Measurements from ENCODE around the gene ERF.

ERF gene

DNA sequence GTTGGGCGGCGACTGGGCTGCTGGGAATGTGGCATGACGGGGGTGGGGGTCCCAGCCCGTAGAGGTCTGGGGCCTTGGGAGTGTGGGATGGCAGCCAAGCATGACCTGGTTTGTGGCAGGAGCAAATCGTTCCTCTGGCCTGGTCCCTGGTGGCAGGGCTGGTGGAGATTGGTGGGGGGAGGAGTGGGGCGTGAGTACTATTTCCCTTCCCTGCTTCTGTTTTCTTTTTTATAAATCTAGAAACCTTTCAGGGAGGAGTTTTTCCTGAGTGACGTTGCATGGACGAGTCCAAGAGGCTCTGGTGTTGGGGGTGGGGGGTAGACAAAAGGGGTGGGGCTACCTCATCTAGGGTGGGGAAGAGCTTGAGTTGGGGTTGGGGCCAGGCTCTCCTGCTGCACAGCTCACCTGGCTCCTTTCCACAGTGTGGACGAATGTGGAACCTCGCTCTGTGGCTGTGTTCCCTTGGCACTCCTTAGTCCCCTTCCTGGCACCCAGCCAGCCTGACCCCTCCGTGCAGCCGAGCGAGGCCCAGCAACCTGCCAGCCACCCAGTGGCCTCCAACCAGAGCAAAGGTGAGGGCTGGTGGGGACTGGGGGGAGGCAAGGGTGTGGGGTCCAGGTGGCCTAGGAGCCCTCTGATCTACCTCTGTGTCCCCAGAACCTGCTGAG, 31.6 kb upstream of the ERF start:
- ChIA-PET POLR2A (no interaction called here), CTCF (interaction anchor here (5.1 kb wide), 1 partner anchor 10 kb away, joined by 48 read pairs; no protein-coding TSS in a partner anchor)
- no peak for DNase-seq (ENCODE audit: low read depth, low spot score)
- TF ChIP-seq, protein P1, sequence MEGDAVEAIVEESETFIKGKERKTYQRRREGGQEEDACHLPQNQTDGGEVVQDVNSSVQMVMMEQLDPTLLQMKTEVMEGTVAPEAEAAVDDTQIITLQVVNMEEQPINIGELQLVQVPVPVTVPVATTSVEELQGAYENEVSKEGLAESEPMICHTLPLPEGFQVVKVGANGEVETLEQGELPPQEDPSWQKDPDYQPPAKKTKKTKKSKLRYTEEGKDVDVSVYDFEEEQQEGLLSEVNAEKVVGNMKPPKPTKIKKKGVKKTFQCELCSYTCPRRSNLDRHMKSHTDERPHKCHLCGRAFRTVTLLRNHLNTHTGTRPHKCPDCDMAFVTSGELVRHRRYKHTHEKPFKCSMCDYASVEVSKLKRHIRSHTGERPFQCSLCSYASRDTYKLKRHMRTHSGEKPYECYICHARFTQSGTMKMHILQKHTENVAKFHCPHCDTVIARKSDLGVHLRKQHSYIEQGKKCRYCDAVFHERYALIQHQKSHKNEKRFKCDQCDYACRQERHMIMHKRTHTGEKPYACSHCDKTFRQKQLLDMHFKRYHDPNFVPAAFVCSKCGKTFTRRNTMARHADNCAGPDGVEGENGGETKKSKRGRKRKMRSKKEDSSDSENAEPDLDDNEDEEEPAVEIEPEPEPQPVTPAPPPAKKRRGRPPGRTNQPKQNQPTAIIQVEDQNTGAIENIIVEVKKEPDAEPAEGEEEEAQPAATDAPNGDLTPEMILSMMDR (IDR thresholded peaks at IDR 0.05; ENCODE audit: insufficient read depth, low read length, missing control alignments) = no peak
- H3K4me3 ChIP-seq (ENCODE audit: low read depth, low read length) = peak overlapping the region; percentile 69

DNA sequence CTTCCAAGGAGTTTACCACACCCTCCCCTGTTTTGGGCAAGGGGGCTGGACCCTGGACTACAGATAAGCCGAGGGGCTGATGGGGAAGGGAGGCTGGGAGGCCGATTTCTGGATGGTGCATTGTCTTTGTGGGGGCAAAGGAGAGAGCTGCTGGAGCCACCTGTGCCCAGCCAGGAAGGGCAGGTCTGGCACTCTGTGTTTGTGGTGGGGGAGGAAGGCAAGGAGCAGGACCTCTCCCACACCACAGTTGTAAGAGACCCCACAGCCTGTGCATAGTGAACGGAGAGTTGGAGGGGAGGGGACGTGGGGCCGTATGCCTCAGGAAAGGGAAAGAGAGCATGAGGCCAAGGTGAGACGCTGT, 31.0 kb upstream of the ERF start:
- POLR2A ChIA-PET = interaction anchor here (1.9 kb wide), 1 partner anchor 15 kb away, joined by 6 read pairs; no protein-coding TSS in a partner anchor
- CTCF ChIA-PET = interaction anchor here (1.3 to 5.1 kb wide), 5 partner anchors 11 to 46 kb away, joined by 3 to 48 read pairs (median 4); no protein-coding TSS in a partner anchor
- DNase-seq (ENCODE audit: low read depth, low spot score) = no peak

DNA sequence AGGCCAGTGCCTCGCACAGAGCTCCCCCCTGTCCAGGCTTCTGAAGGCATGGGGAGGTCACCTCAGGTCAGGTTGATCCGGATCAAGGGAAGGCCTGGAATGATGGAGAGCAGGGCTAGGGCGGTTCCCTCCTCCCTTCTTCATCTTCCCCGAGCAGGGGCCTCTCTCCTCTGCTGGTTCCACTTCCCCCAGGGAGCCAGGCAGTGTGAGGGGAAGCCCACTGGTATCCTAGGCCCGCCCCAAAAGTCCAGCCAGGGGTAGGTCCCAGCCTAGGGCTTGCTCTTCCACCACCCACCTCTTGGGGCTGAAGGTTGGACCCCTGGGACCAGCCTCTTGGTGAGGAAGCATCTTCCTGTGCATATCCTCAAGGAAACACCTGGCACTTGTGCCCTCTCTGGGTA, 30.6 kb upstream of the ERF start:
- no peak for DNase-seq (ENCODE audit: low read depth, low spot score)
- TF ChIP-seq, protein P1 (IDR thresholded peaks at IDR 0.05; ENCODE audit: insufficient read depth, low read length, missing control alignments) = no peak
- peak overlapping the region; percentile 69 for H3K4me3 ChIP-seq (ENCODE audit: low read depth, low read length)
- CTCF ChIA-PET = interaction anchor here (1.0 to 5.1 kb wide), 6 partner anchors 8 to 45 kb away, joined by 3 to 48 read pairs (median 4); no protein-coding TSS in a partner anchor
- POLR2A ChIA-PET = interaction anchor here (1.9 kb wide), 1 partner anchor 15 kb away, joined by 6 read pairs; no protein-coding TSS in a partner anchor

More for the DNA sequence above, 31.0 kb upstream of the ERF start:
- TF ChIP-seq, protein P1 (IDR thresholded peaks at IDR 0.05; ENCODE audit: insufficient read depth, low read length, missing control alignments) = no peak
- H3K4me3 ChIP-seq (ENCODE audit: low read depth, low read length) = peak overlapping the region; percentile 69

DNA sequence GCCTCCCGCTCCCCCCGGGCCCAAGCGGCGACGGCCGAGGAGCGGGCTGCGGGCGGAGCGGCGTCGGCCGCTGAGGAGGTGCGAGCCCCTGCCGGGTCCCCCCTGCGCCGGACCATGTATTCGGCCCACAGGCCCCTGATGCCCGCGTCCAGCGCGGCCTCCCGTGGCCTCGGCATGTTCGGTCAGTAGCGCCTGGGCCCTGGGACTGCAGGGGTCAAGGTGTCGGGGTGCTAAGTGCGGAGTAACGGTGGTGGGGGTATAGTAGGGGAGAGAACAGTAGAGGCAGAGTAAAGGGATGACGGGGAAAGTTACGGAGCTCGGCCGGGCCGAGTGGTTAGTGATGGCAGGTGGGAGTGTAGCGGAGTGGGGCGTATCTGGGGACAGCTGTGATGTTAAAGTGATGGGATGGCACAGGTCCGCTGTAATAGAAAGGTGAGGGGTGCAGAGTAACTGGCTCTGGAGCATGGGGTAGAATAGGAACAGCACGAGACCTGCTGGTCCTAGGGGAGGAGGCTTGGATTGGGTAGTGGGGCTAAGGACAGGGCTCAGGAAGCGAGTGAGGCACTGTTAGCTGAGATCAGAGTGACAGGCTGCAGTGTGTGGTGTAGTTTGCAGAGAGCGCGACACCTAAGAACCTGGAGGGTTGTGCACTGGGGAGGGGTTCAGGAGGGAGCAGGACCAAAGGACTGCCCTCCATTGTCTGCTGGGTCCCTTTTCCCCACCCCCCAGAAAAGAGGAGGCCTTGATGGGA, 29.8 kb upstream of the ERF start:
- TF ChIP-seq, protein P1 (IDR thresholded peaks at IDR 0.05; ENCODE audit: insufficient read depth, low read length, missing control alignments) = no peak
- CTCF ChIA-PET = interaction anchor here (1.0 to 5.1 kb wide), 6 partner anchors 9 to 45 kb away, joined by 3 to 48 read pairs (median 4); no protein-coding TSS in a partner anchor
- H3K4me3 ChIP-seq (ENCODE audit: low read depth, low read length) = peak overlapping the region; percentile 69
- POLR2A ChIA-PET = interaction anchor here (1.9 kb wide), 1 partner anchor 14 kb away, joined by 6 read pairs; no protein-coding TSS in a partner anchor
- no peak for DNase-seq (ENCODE audit: low read depth, low spot score)

DNA sequence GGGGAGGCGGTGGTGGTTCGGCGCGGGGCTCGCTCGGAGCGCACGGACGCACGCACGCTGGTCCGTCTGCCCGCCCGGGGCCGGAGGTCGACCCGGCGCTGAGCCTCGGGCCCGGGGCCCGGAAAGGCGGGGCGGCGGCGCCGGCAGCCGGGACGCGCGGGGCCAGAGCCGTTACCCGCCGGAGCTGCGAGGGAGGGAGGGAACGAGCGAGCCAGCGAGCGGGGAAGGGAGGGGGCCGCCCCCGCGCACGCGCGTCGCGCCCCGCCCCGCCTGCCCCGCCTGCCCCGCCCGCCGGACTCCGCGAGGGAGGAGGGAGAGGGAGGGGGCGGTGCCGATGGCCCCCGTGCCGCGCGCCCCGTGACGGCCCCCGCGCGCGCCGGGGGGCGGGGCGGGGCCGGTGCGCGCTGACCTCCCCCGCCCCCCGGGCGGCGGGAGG, 29.2 kb upstream of the ERF start:
- CTCF ChIA-PET = interaction anchor here (2.3 to 5.1 kb wide), 2 partner anchors 13 to 38 kb away, joined by 17 to 48 read pairs; no protein-coding TSS in a partner anchor
- no peak for DNase-seq (ENCODE audit: low read depth, low spot score)

More for the DNA sequence above, 29.2 kb upstream of the ERF start:
- TF ChIP-seq, protein P1 (IDR thresholded peaks at IDR 0.05; ENCODE audit: insufficient read depth, low read length, missing control alignments) = no peak
- peak overlapping the region; percentile 69 for H3K4me3 ChIP-seq (ENCODE audit: low read depth, low read length)
- POLR2A ChIA-PET = interaction anchor here (1.9 kb wide), 1 partner anchor 14 kb away, joined by 6 read pairs; no protein-coding TSS in a partner anchor
